Breast epithelium (tissue), 3 donors: ENCODE results near the gene NOL3.

ENCODE experiments used
- POLR2A ChIP-seq: fragments of 450-650 bp; IDR thresholded peaks from one replicate; pipeline ENCODE4 v1.6.1; 2016; ENCODE audit warnings: antibody characterized with exemption, mild to moderate bottlenecking, moderate library complexity
- POLR2AphosphoS5 ChIP-seq, 3 donors: sonication (generic); formaldehyde crosslinking; IDR thresholded peaks; one replicate each; pipeline ENCODE4 v1.6.1; 2017; ENCODE audit warnings: antibody characterized with exemption in 3 of 3
- TF ChIP-seq, protein P1 (sequence below), 3 donors: fragments of 450-650 bp; IDR thresholded peaks; one replicate each; pipeline ENCODE4 v1.5.1; 2016 to 2017; ENCODE audit warnings: antibody characterized with exemption in 3 of 3, mild to moderate bottlenecking in 3 of 3, moderate library complexity in 3 of 3

DNA sequence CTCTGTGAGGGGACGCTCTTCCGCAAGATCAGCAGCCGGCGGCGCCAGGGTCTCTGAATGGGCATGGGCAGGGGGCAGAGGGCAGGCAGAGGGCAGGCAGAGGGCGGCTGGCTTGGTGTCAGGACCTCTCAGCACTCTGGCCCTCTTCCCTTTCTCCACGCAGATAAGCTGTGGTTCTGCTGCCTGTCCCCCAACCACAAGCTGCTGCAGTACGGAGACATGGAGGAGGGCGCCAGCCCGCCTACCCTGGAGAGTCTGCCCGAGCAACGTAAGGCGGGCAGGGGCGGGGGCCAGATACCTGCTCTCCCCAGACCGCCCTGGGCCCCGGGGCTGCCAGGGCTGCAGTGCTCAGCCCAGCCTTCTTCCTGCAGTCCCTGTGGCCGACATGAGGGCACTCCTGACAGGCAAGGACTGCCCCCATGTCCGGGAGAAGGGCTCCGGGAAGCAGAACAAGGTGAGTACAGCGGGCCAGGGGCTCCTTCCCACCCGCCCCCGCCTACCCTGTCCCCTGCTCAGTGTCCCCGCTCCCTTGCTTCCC is 32.7 kb downstream of the NOL3 start:
- TF ChIP-seq POLR2A, result no peak
- TF ChIP-seq, protein P1, sequence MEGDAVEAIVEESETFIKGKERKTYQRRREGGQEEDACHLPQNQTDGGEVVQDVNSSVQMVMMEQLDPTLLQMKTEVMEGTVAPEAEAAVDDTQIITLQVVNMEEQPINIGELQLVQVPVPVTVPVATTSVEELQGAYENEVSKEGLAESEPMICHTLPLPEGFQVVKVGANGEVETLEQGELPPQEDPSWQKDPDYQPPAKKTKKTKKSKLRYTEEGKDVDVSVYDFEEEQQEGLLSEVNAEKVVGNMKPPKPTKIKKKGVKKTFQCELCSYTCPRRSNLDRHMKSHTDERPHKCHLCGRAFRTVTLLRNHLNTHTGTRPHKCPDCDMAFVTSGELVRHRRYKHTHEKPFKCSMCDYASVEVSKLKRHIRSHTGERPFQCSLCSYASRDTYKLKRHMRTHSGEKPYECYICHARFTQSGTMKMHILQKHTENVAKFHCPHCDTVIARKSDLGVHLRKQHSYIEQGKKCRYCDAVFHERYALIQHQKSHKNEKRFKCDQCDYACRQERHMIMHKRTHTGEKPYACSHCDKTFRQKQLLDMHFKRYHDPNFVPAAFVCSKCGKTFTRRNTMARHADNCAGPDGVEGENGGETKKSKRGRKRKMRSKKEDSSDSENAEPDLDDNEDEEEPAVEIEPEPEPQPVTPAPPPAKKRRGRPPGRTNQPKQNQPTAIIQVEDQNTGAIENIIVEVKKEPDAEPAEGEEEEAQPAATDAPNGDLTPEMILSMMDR (IDR thresholded peaks at IDR 0.05), result no peak
- no peak for TF ChIP-seq POLR2AphosphoS5 (IDR thresholded peaks at IDR 0.05)
